ENCODE data around the gene GTF3C5.

GTF3C5 gene

GRCh38 chr9:133103987-133104505 lies 73.2 kb downstream of the GTF3C5 start:
- H3K9ac ChIP-seq (ENCODE audit: low read length in 2 of 2): no peak overlapping the region
- no peaks in the 10 kb centered on the region for H3K27me3 ChIP-seq (ENCODE audit: control insufficient read depth in 1 of 2, insufficient read depth in 2 of 2, low read length in 2 of 2)
- H3K4me3 ChIP-seq (ENCODE audit: low read length in 2 of 2): no peak overlapping the region
- no peak overlapping the region for H3K27ac ChIP-seq (ENCODE audit: low read length)
- H3K4me1 ChIP-seq (ENCODE audit: control insufficient read depth, insufficient read depth, low read length): peaks cover 2% of the 10 kb centered on the region
- H3K9me3 ChIP-seq (ENCODE audit: control insufficient read depth in 2 of 2, low read length in 2 of 2): no peaks in the 10 kb centered on the region
- peaks cover 78 to 87% of the 10 kb centered on the region in 2 donors for H3K36me3 ChIP-seq (ENCODE audit: control insufficient read depth in 2 of 2, insufficient read depth in 2 of 2, low read length in 2 of 2)

GRCh38 chr9:133104718-133105460 lies 74.1 kb downstream of the GTF3C5 start:
- H3K9me3 ChIP-seq (ENCODE audit: control insufficient read depth in 2 of 2, low read length in 2 of 2): no peaks in the 10 kb centered on the region
- H3K4me1 ChIP-seq (ENCODE audit: control insufficient read depth, insufficient read depth, low read length): peaks cover 2% of the 10 kb centered on the region
- no peaks in the 10 kb centered on the region for H3K27me3 ChIP-seq (ENCODE audit: control insufficient read depth in 1 of 2, insufficient read depth in 2 of 2, low read length in 2 of 2)
- no peak overlapping the region for H3K9ac ChIP-seq (ENCODE audit: low read length in 2 of 2)
- H3K4me3 ChIP-seq (ENCODE audit: low read length in 2 of 2): no peak overlapping the region
- no peak overlapping the region for H3K27ac ChIP-seq (ENCODE audit: low read length)
- peaks cover 74 to 81% of the 10 kb centered on the region in 2 donors for H3K36me3 ChIP-seq (ENCODE audit: control insufficient read depth in 2 of 2, insufficient read depth in 2 of 2, low read length in 2 of 2)

- Histone ChIP-seq H3K4me1 (ENCODE audit: control insufficient read depth, insufficient read depth, low read length) (peaks cover 2% of the 10 kb centered on the region), H3K27me3 (ENCODE audit: control insufficient read depth in 1 of 2, insufficient read depth in 2 of 2, low read length in 2 of 2) (no peaks in the 10 kb centered on the region), H3K27ac (ENCODE audit: low read length) (no peak overlapping the region), H3K9me3 (ENCODE audit: control insufficient read depth in 2 of 2, low read length in 2 of 2) (no peaks in the 10 kb centered on the region), H3K9ac (ENCODE audit: low read length in 2 of 2) (no peak overlapping the region), H3K4me3 (ENCODE audit: low read length in 2 of 2) (no peak overlapping the region), H3K36me3 (ENCODE audit: control insufficient read depth in 2 of 2, insufficient read depth in 2 of 2, low read length in 2 of 2) (peaks cover 74 to 79% of the 10 kb centered on the region in 2 donors)
These were observed 74.6 kb downstream of the GTF3C5 start for GRCh38 chr9:133105461-133105770.

- peaks cover 61 to 67% of the 10 kb centered on the region in 2 donors for H3K36me3 ChIP-seq (ENCODE audit: control insufficient read depth in 2 of 2, insufficient read depth in 2 of 2, low read length in 2 of 2)
These were observed 75.9 kb downstream of the GTF3C5 start for GRCh38 chr9:133106511-133107244.

GRCh38 chr9:133107245-133107722 lies 76.5 kb downstream of the GTF3C5 start:
- H3K9me3 ChIP-seq (ENCODE audit: control insufficient read depth in 2 of 2, low read length in 2 of 2): no peaks in the 10 kb centered on the region
- H3K36me3 ChIP-seq (ENCODE audit: control insufficient read depth in 2 of 2, insufficient read depth in 2 of 2, low read length in 2 of 2): peaks cover 55 to 61% of the 10 kb centered on the region in 2 donors
- H3K4me1 ChIP-seq (ENCODE audit: control insufficient read depth, insufficient read depth, low read length): peaks cover 5% of the 10 kb centered on the region
- H3K9ac ChIP-seq (ENCODE audit: low read length in 2 of 2): no peak overlapping the region
- no peaks in the 10 kb centered on the region for H3K27me3 ChIP-seq (ENCODE audit: control insufficient read depth in 1 of 2, insufficient read depth in 2 of 2, low read length in 2 of 2)
- H3K4me3 ChIP-seq (ENCODE audit: low read length in 2 of 2): no peak overlapping the region
- H3K27ac ChIP-seq (ENCODE audit: low read length): no peak overlapping the region

More at GRCh38 chr9:133106511-133107244, 75.9 kb downstream of the GTF3C5 start:
- Histone ChIP-seq H3K4me3 (ENCODE audit: low read length in 2 of 2) (no peak overlapping the region), H3K27me3 (ENCODE audit: control insufficient read depth in 1 of 2, insufficient read depth in 2 of 2, low read length in 2 of 2) (no peaks in the 10 kb centered on the region), H3K9ac (ENCODE audit: low read length in 2 of 2) (no peak overlapping the region), H3K4me1 (ENCODE audit: control insufficient read depth, insufficient read depth, low read length) (peaks cover 2% of the 10 kb centered on the region), H3K27ac (ENCODE audit: low read length) (no peak overlapping the region), H3K9me3 (ENCODE audit: control insufficient read depth in 2 of 2, low read length in 2 of 2) (no peaks in the 10 kb centered on the region)

Data from stomach smooth muscle (tissue), 2 donors.